IMR-90 (cell line): ENCODE measurements around the gene IL17D.

Source experiments
- BHLHE40 ChIP-seq: fragments of 150-350 bp; IDR thresholded peaks from 2 replicates; pipeline ENCODE4 v1.6.1; 2016; ENCODE audit warnings: mild to moderate bottlenecking, low read depth, low read length
- MAZ ChIP-seq: IDR thresholded peaks from 2 replicates; pipeline ENCODE4 v1.6.1; 2012; ENCODE audit warnings: low read depth, mild to moderate bottlenecking, low read length, improper control_type of control experiment, moderate library complexity, borderline replicate concordance
- POLR2A ChIP-seq: IDR thresholded peaks from 2 replicates; pipeline ENCODE4 v1.6.1; 2012; ENCODE audit warnings: mild to moderate bottlenecking, low read depth, low read length
- RAD21 ChIP-seq: IDR thresholded peaks from 2 replicates; pipeline ENCODE4 v1.6.1; 2012; ENCODE audit warnings: low read length, improper control_type of control experiment
- RCOR1 ChIP-seq: IDR thresholded peaks from 2 replicates; pipeline ENCODE4 v1.6.1; 2012; ENCODE audit warnings: mild to moderate bottlenecking, low read length, improper control_type of control experiment; ENCODE audit not compliant: insufficient replicate concordance
- RFX5 ChIP-seq: IDR thresholded peaks from 2 replicates; pipeline ENCODE4 v1.8.0; 2012; ENCODE audit warnings: low read depth, mild to moderate bottlenecking, low read length, moderate library complexity
- TF ChIP-seq, protein P1 (sequence below): fragments of 150-350 bp; IDR thresholded peaks from 2 replicates; pipeline ENCODE4 v1.6.1; 2017; ENCODE audit warnings: mild to moderate bottlenecking, antibody characterized with exemption, low read length, low read depth
- TF ChIP-seq, protein P2 (sequence below): conservative IDR thresholded peaks from 2 replicates; pipeline ENCODE4 v1.5.1; 2012; ENCODE audit warnings: mild to moderate bottlenecking, low read depth, low read length, improper control_type of control experiment

DNA sequence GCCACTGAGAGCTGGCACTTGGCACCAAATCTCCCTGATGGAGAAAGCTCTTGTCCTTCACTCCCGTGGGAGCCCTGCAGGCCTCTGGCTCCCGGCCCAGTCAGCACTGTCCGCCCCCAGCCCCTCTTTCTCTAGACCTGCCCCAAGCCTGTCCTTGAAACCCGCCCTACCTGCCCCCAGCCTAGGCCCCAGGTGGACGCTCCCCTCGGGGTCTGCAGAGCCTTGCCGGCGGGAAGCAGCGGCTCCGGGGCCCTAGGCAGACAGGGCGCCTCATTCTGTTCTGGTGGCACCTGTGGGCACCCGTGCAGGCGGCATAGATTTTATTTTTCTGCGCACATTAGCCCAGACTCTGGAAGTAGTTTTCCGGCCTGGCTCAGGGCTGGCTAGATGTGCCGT lies 17.6 kb downstream of the IL17D start:
- TF ChIP-seq RCOR1 (no peak), BHLHE40 (no peak), POLR2A (no peak), MAZ (no peak), RAD21 (no peak), RFX5 (no peak)
- TF ChIP-seq, protein P1, sequence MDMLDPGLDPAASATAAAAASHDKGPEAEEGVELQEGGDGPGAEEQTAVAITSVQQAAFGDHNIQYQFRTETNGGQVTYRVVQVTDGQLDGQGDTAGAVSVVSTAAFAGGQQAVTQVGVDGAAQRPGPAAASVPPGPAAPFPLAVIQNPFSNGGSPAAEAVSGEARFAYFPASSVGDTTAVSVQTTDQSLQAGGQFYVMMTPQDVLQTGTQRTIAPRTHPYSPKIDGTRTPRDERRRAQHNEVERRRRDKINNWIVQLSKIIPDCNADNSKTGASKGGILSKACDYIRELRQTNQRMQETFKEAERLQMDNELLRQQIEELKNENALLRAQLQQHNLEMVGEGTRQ: no peak
- TF ChIP-seq, protein P2, sequence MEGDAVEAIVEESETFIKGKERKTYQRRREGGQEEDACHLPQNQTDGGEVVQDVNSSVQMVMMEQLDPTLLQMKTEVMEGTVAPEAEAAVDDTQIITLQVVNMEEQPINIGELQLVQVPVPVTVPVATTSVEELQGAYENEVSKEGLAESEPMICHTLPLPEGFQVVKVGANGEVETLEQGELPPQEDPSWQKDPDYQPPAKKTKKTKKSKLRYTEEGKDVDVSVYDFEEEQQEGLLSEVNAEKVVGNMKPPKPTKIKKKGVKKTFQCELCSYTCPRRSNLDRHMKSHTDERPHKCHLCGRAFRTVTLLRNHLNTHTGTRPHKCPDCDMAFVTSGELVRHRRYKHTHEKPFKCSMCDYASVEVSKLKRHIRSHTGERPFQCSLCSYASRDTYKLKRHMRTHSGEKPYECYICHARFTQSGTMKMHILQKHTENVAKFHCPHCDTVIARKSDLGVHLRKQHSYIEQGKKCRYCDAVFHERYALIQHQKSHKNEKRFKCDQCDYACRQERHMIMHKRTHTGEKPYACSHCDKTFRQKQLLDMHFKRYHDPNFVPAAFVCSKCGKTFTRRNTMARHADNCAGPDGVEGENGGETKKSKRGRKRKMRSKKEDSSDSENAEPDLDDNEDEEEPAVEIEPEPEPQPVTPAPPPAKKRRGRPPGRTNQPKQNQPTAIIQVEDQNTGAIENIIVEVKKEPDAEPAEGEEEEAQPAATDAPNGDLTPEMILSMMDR: no peak
